ENCODE measurements around the gene SAPCD2. TPM values are rescaled to one million over a fixed set of nuclear protein-coding genes. Genes with fewer than 3 reads are reported as not detected.

SAPCD2 gene
- total RNA-seq, 1 donor from 2014 or later, result 2.7 TPM

GRCh38 chr9:137086531-137087408 is 16.4 kb upstream of the SAPCD2 start, which contains the start of gene MAN1B1:
Gene MAN1B1, plus strand, starts transcription at chr9:137086985. Its CDS starts 15 bp downstream, at chr9:137087000.
- Histone ChIP-seq H3K4me3 (peak within 1 kb of the TSS; percentile 54 to 66), H3K4me1 (peaks cover 61% of the 10 kb centered on the region), H3K27ac (peak within 1 kb of the TSS; percentile 93), H3K9me3 (no peaks in the 10 kb centered on the region), H3K27me3 (no peaks in the 10 kb centered on the region), H3K36me3 (peaks cover 0 to 10% of the 10 kb centered on the region in 2 donors)
- intact Hi-C loops (cut with DNase I), result no loop called here
- peak; percentile 99 for DNase-seq (ENCODE audit: extremely low spot score in 2 of 2)
- no peak for TF ChIP-seq CTCF (IDR thresholded peaks at IDR 0.05)
- TF ChIP-seq POLR2A (IDR thresholded peaks at IDR 0.05), result peak in 1 of 2 donors; percentile 58
- TF ChIP-seq POLR2AphosphoS5 (IDR thresholded peaks at IDR 0.05; ENCODE audit: insufficient read depth in 1 of 2, low read depth in 1 of 2), result peak; percentile 95 to 99

- peaks cover 0 to 17% of the 10 kb centered on the region in 2 donors for H3K36me3 ChIP-seq
- intact Hi-C loops (cut with DNase I), result no loop called here
- DNase-seq (ENCODE audit: extremely low spot score in 2 of 2), result no peak
Measured at GRCh38 chr9:137085920-137086530, 15.7 kb upstream of the SAPCD2 start.

GRCh38 chr9:137084526-137084925 is 14.2 kb upstream of the SAPCD2 start:
- Histone ChIP-seq H3K4me1 (peaks cover 57% of the 10 kb centered on the region), H3K9me3 (no peaks in the 10 kb centered on the region), H3K36me3 (peaks cover 0 to 24% of the 10 kb centered on the region in 2 donors), H3K4me3 (no peak overlapping the region), H3K27ac (no peak overlapping the region), H3K27me3 (no peaks in the 10 kb centered on the region)
- intact Hi-C loops (cut with DNase I), result no loop called here
- TF ChIP-seq POLR2AphosphoS5 (IDR thresholded peaks at IDR 0.05; ENCODE audit: insufficient read depth in 1 of 2, low read depth in 1 of 2) (no peak), POLR2A (IDR thresholded peaks at IDR 0.05) (no peak), CTCF (IDR thresholded peaks at IDR 0.05) (no peak)
- DNase-seq (ENCODE audit: extremely low spot score in 2 of 2), result no peak

More at GRCh38 chr9:137085920-137086530, 15.7 kb upstream of the SAPCD2 start:
- TF ChIP-seq CTCF (IDR thresholded peaks at IDR 0.05) (no peak), POLR2AphosphoS5 (IDR thresholded peaks at IDR 0.05; ENCODE audit: insufficient read depth in 1 of 2, low read depth in 1 of 2) (no peak), POLR2A (IDR thresholded peaks at IDR 0.05) (no peak)
- Histone ChIP-seq H3K4me3 (peak overlapping the region; percentile 54 to 66), H3K27ac (peak overlapping the region; percentile 93), H3K9me3 (no peaks in the 10 kb centered on the region), H3K4me1 (peaks cover 61% of the 10 kb centered on the region), H3K27me3 (no peaks in the 10 kb centered on the region)

GRCh38 chr9:137083394-137084004 is 13.1 kb upstream of the SAPCD2 start:
- no peak for DNase-seq (ENCODE audit: extremely low spot score in 2 of 2)
- Histone ChIP-seq H3K4me3 (no peak overlapping the region), H3K27me3 (no peaks in the 10 kb centered on the region), H3K9me3 (no peaks in the 10 kb centered on the region), H3K36me3 (peaks cover 0 to 34% of the 10 kb centered on the region in 2 donors), H3K4me1 (peaks cover 64% of the 10 kb centered on the region), H3K27ac (peak overlapping the region; percentile 90)
- intact Hi-C loops (cut with DNase I), result no loop called here
- no peak for TF ChIP-seq CTCF (IDR thresholded peaks at IDR 0.05)
- TF ChIP-seq POLR2AphosphoS5 (IDR thresholded peaks at IDR 0.05; ENCODE audit: insufficient read depth in 1 of 2, low read depth in 1 of 2), result peak; percentile 68 to 77
